GM12878 (cell line): ENCODE results near the gene ECEL1. TPM values are rescaled to one million over a fixed set of nuclear protein-coding genes. Genes with fewer than 3 reads are reported as not detected.

Source experiments
- ATAC-seq: fragments of 200-7000 bp; cut with Tn5 transposase; 3 replicates; pipeline ENCODE4 v1.9.1; 2020; ENCODE audit warnings: mild to moderate bottlenecking, moderate library complexity
- BruUV-seq: library from RNA; stranded (reverse); fragments of 400-500 nt; replicated peaks from 2 replicates; lab custom pipeline; 2021; lab: Mats Ljungman, UMichigan
- CTCF ChIA-PET: fragments of 300-600 bp; sonication (Branson Sonifier 250); formaldehyde crosslinking; extraction: SDS; loops from one replicate; lab custom pipeline; 2021; ENCODE audit warnings: inconsistent platforms; lab: Yijun Ruan, JAX
- POLR2A ChIA-PET: fragments of 350-600 bp; formaldehyde crosslinking; extraction: SDS; loops from one replicate; lab custom pipeline; 2021; ENCODE audit warnings: inconsistent platforms; lab: Charles Lee
- RAD21 ChIA-PET: fragments of 300-600 bp; sonication (Branson Sonifier 250); formaldehyde crosslinking; loops from one replicate; lab custom pipeline; 2023; ENCODE audit warnings: antibody characterized with exemption; ENCODE audit not compliant: unreplicated experiment; lab: Charles Lee
- SMC1A ChIA-PET: fragments of 300-600 bp; sonication (Branson Sonifier 250); formaldehyde crosslinking; loops from one replicate; lab custom pipeline; 2023; ENCODE audit not compliant: unreplicated experiment, uncharacterized antibody; lab: Charles Lee
- DNase-seq: peaks from one replicate; pipeline ENCODE4 v3.0.0-alpha.2; 2011; ENCODE audit warnings: low read depth, low spot score
- FAIRE-seq: peaks from 3 replicates; lab custom pipeline; 2011; peaks lifted over from hg19 to GRCh38; lab: Jason Lieb, UNC
- H2AFZ ChIP-seq: 2 replicates; pipeline ENCODE4 v1.6.0; 2011; ENCODE audit warnings: low read depth, low read length, control low read depth; ENCODE audit not compliant: control insufficient read depth
- H3K27ac ChIP-seq: 2 replicates; pipeline ENCODE4 v1.5.1; 2011; ENCODE audit warnings: control low read depth; ENCODE audit not compliant: control insufficient read depth, insufficient read depth
- H3K27me3 ChIP-seq, 2 experiments: replicated peaks in 1 of 2; 2 replicates each; pipeline versions ENCODE4 v1.6.0 to v1.6.1; 2011; ENCODE audit warnings: low read length in 1 of 2; ENCODE audit not compliant: control insufficient read depth in 2 of 2, insufficient read depth in 2 of 2
- H3K36me3 ChIP-seq, 2 experiments: 2 replicates each; pipeline ENCODE4 v1.5.1; 2011; ENCODE audit warnings: low read length in 1 of 2; ENCODE audit not compliant: control insufficient read depth in 2 of 2, insufficient read depth in 2 of 2
- H3K4me1 ChIP-seq: 2 replicates; pipeline ENCODE4 v1.6.1; 2011; ENCODE audit warnings: mild to moderate bottlenecking, low read length, moderate library complexity, mixed read lengths; ENCODE audit not compliant: control insufficient read depth, insufficient read depth
- H3K4me2 ChIP-seq: 2 replicates; pipeline ENCODE4 v1.6.0; 2011; ENCODE audit warnings: control low read depth; ENCODE audit not compliant: control insufficient read depth, insufficient read depth
- H3K4me3 ChIP-seq: fragments of 200-600 bp; sonication (generic); 2 replicates; pipeline ENCODE4 v1.5.1; 2016
- H3K79me2 ChIP-seq: 2 replicates; pipeline ENCODE4 v1.6.0; 2011; ENCODE audit warnings: low read length; ENCODE audit not compliant: control insufficient read depth, insufficient read depth
- H3K9ac ChIP-seq: 2 replicates; pipeline ENCODE4 v1.8.0; 2011; ENCODE audit warnings: low read length, control low read depth, mixed read lengths; ENCODE audit not compliant: control insufficient read depth, insufficient read depth
- H3K9me3 ChIP-seq: replicated peaks from 3 replicates; pipeline ENCODE4 v1.5.1; 2011; ENCODE audit warnings: mild to moderate bottlenecking, low read length; ENCODE audit not compliant: control insufficient read depth, insufficient read depth
- H4K20me1 ChIP-seq: 2 replicates; pipeline ENCODE4 v1.6.0; 2011; ENCODE audit not compliant: control insufficient read depth, insufficient read depth
- GABPA ChIP-seq: IDR thresholded peaks from 2 replicates; pipeline ENCODE4 v1.6.1; 2014; ENCODE audit warnings: antibody characterized with exemption, low read depth, mild to moderate bottlenecking, inconsistent platforms
- MXI1 ChIP-seq: fragments of 150-350 bp; IDR thresholded peaks from 2 replicates; pipeline ENCODE4 v1.6.1; 2011; ENCODE audit warnings: low read depth, mild to moderate bottlenecking, inconsistent platforms, low read length, improper control_type of control experiment
- NFIC ChIP-seq: IDR thresholded peaks from 2 replicates; pipeline ENCODE4 v1.6.1; 2012; ENCODE audit warnings: low read depth, mild to moderate bottlenecking, inconsistent platforms, low read length, moderate library complexity
- NR2C2 ChIP-seq: IDR thresholded peaks from 2 replicates; pipeline ENCODE4 v1.6.1; 2011; ENCODE audit warnings: borderline replicate concordance, low read depth; ENCODE audit not compliant: control insufficient read depth, insufficient read length
- POLR2AphosphoS5 ChIP-seq: IDR thresholded peaks from 2 replicates; pipeline ENCODE4 v1.6.1; 2011; ENCODE audit warnings: mild to moderate bottlenecking, low read length, inconsistent platforms
- SPI1 ChIP-seq: IDR thresholded peaks from 2 replicates; pipeline ENCODE4 v1.6.1; 2011; ENCODE audit warnings: low read depth, mild to moderate bottlenecking, low read length, moderate library complexity, borderline replicate concordance; ENCODE audit not compliant: insufficient read depth
- ZNF217 ChIP-seq: fragments of 450-650 bp; IDR thresholded peaks from 2 replicates; pipeline ENCODE4 v1.6.1; 2017; ENCODE audit warnings: antibody characterized with exemption, mild to moderate bottlenecking
- ZNF622 ChIP-seq: fragments of 450-650 bp; IDR thresholded peaks from 2 replicates; pipeline ENCODE4 v1.6.1; 2017; ENCODE audit warnings: mild to moderate bottlenecking, inconsistent platforms
- WGBS: methylation state at CpG from one replicate; pipeline ENCODE4 v1.1.6; 2016; ENCODE audit warnings: low lambda C conversion rate; ENCODE audit not compliant: insufficient replicate concordance, insufficient coverage; ENCODE audit errors: missing lambda C conversion rate; 5-methylcytosine and 5-hydroxymethylcytosine counted together
- in situ Hi-C: fragments of 300-500 bp; cut with MboI; formaldehyde crosslinking; loops from 9 replicates; pipeline ENCODE4 v1.14.3; 2018; ENCODE audit warnings: mixed read lengths
- intact Hi-C: fragments of 100-400 bp; cut with micrococcal nuclease; formaldehyde crosslinking; loops from one replicate; pipeline ENCODE4 v1.14.2; 2022; ENCODE audit not compliant: unreplicated experiment
- polyA plus RNA-seq, 11 experiments: library from polyadenylated mRNA; depleted of rRNA in 4 of 11; unstranded in 6 of 11; stranded (reverse) in 5 of 11; fragments of >200 nt; fragmentation: Nextera tagmentation in 4 of 11; fragmentation: Illumina TruSeq in 1 of 11; extraction: Ambion mirVana in 4 of 11; extraction: Trizol in 1 of 11; gene quantifications; 1 replicate in 1 of 11; 2 replicates in 10 of 11; pipeline versions ENCODE4 v1.2.1 to v1.2.3, GENCODE V29; 2011 to 2016; ENCODE audit warnings: inconsistent platforms in 2 of 11, missing spikeins in 2 of 11, low read depth in 1 of 11
- total RNA-seq, 4 experiments: library from RNA; depleted of rRNA in 3 of 4; stranded (reverse); fragments of >200 nt in 3 of 4; fragmentation: Illumina TruSeq in 1 of 4; extraction: Trizol in 1 of 4; gene quantifications; 2 replicates each; pipeline versions ENCODE4 v1.2.1 to v1.2.3, GENCODE V29; 2013 to 2021
- TF ChIP-seq, protein P1 (sequence below): fragments of 450-650 bp; IDR thresholded peaks from 2 replicates; pipeline ENCODE4 v1.6.1; 2017; ENCODE audit warnings: mild to moderate bottlenecking

The ECEL1 gene
- total and polyA plus RNA-seq, 10 of the 15 experiments (the other 5 are each of a cell fraction or from before 2014, with no cell fraction given): not detected

GRCh38 chr2:232483923-232484627 lies 3.6 kb downstream of the ECEL1 start:
- Histone ChIP-seq H3K36me3 (no peaks in the 10 kb centered on the region), H3K4me2 (no peak overlapping the region), H2AFZ (no peak overlapping the region), H3K4me1 (no peaks in the 10 kb centered on the region), H4K20me1 (no peaks in the 10 kb centered on the region), H3K9ac (no peak overlapping the region), H3K79me2 (no peaks in the 10 kb centered on the region), H3K27ac (no peak overlapping the region), H3K4me3 (no peak overlapping the region), H3K27me3 (peaks cover 0 to 13% of the 10 kb centered on the region in 2 experiments; a peak in 3 of 4 replicates), H3K9me3 (no peaks in the 10 kb centered on the region)
- RAD21 ChIA-PET: no interaction called here
- no peak for DNase-seq
- FAIRE-seq: no peak
- SMC1A ChIA-PET: no interaction called here
- in situ Hi-C loops (no loop called here), intact Hi-C loops (no loop called here)
- 69% methylated on average over 19 of the region's 19 CpGs for WGBS
- no peak for ATAC-seq
- POLR2A ChIA-PET: no interaction called here
- no peak for TF ChIP-seq ZNF217
- no peak for TF ChIP-seq SPI1
- no peak for TF ChIP-seq POLR2AphosphoS5
- no peak for TF ChIP-seq GABPA
- TF ChIP-seq NR2C2: no peak
- TF ChIP-seq MXI1: no peak
- TF ChIP-seq ZNF622: no peak
- no peak for TF ChIP-seq NFIC
- TF ChIP-seq, protein P1, sequence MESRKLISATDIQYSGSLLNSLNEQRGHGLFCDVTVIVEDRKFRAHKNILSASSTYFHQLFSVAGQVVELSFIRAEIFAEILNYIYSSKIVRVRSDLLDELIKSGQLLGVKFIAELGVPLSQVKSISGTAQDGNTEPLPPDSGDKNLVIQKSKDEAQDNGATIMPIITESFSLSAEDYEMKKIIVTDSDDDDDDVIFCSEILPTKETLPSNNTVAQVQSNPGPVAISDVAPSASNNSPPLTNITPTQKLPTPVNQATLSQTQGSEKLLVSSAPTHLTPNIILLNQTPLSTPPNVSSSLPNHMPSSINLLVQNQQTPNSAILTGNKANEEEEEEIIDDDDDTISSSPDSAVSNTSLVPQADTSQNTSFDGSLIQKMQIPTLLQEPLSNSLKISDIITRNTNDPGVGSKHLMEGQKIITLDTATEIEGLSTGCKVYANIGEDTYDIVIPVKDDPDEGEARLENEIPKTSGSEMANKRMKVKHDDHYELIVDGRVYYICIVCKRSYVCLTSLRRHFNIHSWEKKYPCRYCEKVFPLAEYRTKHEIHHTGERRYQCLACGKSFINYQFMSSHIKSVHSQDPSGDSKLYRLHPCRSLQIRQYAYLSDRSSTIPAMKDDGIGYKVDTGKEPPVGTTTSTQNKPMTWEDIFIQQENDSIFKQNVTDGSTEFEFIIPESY: no peak
- CTCF ChIA-PET: no interaction called here
- BruUV-seq: no TSS peak
